HG03457 (cell line): ENCODE measurements around the gene DRC1.
"Not testable (repeated sequence)": the region's sequence is repeated elsewhere in the genome, so short reads cannot be mapped to it uniquely, and the experiment has no call there.

Source experiments
- ATAC-seq: cut with Tn5 transposase; IDR thresholded peaks from one replicate; pipeline ENCODE4 v1.9.1; 2021; ENCODE audit warnings: moderate number of reproducible peaks; ENCODE audit not compliant: unreplicated experiment

DRC1 gene

DNA sequence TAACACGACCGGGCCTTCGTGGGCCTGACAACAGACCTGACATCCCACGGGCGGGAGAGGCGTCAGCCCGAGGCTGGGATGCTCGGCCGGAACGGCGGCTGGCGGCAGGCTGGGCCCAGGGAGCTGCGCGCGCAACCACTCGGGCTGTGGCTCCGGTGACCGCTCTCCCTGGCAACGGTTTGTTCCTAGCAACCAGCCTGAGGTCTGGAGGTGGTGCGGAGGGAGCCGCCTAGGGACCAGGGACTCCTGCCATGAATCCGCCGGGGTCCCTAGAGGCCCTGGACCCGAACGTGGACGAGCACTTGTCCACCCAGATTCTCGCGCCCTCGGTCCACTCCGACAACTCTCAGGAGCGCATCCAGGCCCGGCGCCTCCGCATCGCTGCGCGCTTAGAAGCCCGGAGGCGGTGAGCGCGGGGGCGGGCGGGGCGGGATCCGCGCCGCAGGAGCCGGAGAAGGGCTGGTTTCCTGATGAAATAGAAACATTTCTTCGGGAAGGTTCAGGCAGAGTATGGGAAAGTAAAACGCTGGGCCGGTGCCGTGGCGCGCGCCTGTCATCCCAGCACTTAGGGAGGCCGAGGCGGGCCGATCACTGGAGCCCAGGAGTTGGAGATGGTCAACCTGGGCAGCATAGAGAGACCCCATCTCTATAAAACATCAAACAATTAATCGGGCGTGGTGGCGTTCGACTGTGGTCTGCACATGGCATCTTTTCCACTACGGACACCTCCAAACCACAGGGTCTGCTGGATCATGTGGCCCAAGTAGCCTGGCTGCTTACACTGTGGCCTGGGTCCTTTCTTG lies at the start of gene DRC1:
TSS of gene DRC1 (plus strand) at position 182 of the 803 bp plus-strand sequence. CDS start at position 252, 70 bp downstream.
- ATAC-seq = no peak

DNA sequence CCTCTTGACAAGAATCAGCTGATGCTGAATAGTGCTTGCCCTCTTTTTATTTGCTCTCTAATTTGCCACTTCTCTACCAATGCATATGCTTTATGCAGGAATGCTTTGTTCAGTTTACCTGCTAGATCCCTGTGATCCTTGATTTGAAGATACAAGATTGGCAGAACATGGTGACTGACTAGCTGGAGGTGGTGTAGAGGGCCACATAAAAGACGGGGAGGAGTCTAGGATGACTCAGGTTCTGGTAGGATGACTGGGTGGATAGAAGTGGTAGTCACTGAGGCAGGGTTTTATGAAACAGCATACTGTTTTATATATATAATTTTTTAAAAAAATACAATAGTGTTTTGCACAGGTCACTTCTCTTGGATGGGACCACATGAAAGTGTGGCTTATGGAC lies 48.8 kb upstream of the DRC1 start:
- no peak for ATAC-seq

DNA sequence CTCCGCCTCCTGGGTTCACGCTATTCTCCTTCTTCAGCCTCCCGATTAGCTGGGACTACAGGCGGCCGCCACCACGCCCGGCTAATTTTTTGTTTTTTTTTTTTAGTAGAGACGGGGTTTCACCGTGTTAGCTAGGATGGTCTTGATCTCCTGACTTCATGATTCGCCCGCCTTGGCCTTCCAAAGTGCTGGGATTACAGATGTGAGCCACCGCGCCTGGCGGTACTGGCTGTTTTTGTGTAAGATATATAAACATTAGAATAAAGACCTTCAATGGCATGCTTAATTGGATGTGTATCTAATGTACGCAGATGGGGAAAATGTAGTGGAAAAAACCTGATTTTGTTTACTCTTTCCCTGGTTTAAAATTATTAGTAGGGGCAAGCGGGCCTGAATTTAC lies 47.3 kb upstream of the DRC1 start:
- ATAC-seq = not testable (repeated sequence)

DNA sequence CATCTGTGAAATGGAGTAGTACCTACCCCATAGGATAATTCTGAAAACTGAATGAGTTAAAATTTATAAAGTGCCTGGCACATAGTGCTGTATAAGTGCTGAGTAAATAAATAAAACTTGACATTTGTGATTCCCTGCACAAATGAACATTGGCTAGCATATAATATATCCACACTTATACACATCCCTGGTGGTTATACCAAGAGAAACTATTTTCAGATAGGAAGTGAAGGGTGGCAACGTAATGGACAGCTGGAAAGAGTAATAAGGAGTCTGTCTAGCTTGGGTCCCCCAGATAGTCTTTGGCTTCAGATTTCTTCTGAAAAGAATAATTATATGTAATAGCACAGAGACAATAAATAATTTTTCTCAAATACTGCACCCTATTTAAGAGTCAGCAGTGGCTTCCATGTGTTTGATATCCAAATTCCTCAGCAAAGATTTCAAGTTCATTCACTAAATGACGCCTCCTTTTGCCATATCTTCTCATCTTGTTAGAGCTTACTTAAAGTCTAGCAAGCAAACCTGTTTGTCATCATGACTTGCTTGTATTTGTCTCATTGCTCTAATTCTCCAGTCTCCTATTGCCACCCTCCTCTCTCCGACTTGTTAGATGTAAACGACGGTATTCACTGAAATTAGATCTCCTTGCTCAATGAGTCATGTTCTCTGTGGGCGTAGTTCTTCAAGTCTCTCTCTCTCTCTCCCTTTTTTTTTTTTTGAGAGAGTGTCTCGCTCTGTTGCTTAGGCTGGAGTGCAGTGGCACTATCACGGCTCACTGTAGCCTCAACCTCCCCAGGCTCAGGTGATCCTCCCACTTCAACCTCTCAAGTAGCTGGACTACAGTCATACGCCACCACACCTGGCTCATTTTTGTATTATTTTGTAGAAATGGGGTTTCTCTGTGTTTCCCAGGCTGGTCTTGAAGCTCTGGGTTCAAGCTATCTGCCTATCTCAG lies 46.4 kb upstream of the DRC1 start:
- ATAC-seq = no peak

DNA sequence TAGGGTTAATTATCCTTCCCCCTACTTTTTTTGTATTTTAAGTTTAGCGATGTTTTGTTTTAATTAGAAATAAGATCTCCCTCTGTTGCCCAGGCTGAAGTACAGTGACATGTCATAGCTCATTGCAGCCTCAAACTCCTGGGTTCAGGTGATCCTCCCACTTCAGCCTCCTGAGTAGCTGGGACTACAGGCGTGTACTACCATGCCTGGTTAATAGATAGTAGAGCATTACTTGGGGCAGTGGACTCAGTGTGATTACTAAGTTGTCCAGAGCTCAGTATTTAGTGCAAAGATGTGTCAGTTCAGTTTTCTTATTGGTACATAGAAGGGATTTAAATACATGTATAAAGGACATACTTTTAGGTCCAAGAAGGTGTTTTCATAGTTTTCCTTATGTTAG lies 45.6 kb upstream of the DRC1 start:
- no peak for ATAC-seq

DNA sequence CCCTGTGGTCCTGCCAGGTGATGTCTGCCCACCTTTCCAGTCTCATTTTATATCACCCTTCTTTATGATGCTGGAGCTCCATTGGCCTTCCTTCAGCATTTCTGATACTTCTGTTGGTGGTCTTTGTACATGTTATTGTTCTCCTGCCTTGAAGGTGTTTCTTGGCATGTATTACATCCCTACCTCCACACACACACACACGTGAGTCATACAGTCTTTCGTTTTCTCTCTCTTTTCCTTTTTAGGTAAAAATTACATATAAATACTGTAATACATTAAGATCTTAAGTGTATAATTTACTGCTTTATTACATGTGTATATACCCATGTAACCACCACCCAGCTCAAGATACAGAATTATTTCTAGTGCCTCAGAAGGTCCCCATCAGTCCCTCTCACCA lies 44.9 kb upstream of the DRC1 start:
- no peak for ATAC-seq

DNA sequence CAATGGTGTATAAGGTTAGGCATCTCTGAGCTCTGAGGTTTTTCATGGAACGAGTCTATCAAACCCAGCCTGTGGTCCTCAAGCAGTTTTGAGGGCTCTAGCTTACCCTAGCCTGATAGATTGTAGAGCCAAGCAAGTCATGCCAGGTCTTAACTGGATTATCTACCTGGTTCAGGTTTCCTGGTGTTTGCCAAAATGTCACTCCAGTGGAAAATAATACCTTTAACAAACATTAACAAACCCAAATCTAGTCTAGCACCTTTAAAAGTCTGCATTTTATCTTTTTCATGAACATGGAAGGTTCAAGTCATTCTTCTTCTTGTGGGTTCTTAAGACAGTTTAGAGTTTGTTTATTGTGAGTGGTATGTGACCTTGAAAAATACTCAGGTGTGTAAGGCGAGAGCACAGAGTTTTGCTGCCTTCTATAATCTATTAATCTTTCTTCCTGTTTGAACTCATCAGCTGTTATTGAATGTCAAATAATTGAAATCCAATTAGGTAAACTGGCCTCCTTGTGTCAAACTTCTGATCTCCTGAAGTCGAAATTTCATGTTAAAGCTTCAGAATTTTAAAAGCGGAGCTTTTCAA lies 41.7 kb upstream of the DRC1 start:
- ATAC-seq = no peak

DNA sequence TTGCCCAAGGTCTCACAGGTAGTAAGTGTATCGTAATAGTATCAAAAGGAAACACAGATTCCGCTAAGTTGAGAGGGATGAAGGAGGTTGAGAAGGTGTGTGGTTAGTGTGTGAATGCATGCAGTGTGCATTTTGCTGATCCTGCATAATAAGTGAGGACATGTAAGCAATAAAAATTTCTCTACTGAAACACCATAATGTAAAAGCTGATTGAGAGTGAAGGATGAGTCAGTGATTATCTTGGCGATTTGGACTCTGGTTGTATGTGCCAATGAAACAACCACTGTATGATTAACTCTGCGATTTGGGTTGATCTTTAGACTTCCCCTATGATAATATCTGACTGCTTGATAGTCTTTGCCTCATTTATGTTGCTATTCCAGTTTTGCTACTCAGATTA lies 38.4 kb upstream of the DRC1 start:
- ATAC-seq = no peak

DNA sequence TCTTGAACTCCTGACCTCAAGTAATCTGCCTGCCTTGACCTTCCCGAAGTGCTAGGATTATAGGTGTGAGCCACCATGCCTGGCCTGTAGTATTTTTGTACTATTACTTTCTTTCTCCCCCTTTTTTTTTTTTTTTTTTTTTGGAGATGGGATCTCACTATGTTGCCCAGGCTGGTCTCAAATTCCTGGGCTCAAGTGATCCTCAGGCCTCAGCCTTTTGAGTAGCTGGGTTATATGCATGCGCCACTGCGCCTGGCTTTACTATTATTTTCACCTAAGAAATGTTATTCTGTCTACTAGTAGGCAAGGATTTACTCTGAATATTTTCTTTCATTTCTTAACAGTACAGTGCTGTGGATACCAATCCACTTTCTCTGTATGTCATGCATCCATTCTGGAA lies 37.8 kb upstream of the DRC1 start:
- ATAC-seq = no peak

DNA sequence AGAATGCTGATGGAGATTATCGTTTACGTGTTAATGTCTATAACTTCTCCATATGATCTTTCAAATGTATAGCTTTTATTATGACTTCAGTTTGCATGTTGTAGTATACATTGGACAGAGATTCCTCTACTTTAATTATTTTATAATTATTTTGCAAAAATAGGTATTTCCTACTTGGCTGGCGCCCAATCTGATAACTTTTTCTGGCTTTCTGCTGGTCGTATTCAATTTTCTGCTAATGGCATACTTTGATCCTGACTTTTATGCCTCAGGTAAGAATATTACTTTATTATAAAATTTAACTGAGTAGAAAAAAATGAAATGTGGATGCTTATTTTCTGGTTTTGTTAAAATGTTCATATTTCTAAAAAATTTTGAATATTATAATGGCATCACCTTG lies 37.1 kb upstream of the DRC1 start:
- no peak for ATAC-seq

DNA sequence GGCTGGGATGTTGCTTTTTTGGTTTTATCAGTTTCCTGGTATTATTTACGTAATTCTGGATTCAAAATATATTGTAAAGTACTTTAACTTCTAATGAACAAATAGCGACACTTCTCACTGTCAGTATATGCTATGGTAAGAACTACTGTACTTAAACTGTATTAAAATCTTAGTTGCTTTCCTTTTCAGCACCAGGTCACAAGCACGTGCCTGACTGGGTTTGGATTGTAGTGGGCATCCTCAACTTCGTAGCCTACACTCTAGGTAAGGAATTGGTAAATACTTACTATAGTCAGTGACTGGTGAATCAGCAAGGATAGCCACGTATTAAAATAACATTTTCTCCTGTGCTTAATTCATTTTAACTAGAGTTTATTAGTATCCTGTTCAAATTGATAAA lies 34.8 kb upstream of the DRC1 start:
- no peak for ATAC-seq

DNA sequence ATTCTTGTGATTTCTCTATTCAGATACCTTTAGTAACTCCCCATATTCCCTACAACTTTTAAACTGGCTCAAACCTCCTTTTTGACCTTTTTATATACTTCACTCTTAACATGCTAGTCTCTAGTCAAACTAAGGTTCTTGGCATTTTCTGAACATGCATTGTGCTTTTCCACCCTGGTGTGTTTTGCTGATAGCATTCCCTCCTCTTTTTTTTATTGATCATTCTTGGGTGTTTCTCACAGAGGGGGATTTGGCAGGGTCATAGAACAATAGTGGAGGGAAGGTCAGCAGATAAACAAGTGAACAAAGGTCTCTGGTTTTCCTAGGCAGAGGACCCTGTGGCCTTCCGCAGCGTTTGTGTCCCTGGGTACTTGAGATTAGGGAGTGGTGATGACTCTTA lies 32.1 kb upstream of the DRC1 start:
- not testable (repeated sequence) for ATAC-seq

DNA sequence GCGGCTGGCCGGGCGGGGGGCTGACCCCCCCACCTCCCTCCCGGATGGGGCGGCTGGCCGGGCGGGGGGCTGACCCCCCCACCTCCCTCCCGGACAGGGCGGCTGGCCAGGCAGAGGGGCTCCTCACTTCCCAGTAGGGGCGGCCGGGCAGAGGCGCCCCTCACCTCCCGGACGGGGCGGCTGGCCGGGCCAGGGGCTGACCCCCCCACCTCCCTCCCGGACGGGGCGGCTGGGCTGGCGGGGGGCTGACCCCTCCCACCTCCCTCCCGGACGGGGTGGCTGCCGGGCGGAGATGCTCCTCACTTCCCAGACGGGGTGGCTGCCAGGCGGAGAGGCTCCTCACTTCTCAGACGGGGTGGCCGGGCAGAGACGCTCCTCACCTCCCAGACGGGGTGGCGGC lies 30.8 kb upstream of the DRC1 start:
- ATAC-seq = not testable (repeated sequence)

DNA sequence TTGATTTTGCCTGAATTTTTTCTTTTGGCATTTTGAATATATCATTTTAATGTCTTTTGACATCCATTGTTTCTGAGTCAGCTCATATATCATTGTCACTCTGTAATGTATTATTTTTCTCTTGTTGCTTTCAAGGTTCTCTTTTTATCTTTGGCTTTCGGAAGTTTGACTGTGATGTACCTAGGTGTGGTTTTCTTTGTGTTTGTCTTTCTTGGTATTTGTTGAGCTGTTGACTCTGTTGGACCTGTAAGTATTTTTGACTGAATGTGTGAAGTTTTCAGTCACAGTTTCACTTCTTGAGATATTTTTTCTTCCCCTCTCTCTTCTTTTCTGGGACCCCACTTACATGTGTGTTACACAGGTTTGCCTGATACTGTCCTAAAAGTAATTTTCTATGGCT lies 24.9 kb upstream of the DRC1 start:
- no peak for ATAC-seq

DNA sequence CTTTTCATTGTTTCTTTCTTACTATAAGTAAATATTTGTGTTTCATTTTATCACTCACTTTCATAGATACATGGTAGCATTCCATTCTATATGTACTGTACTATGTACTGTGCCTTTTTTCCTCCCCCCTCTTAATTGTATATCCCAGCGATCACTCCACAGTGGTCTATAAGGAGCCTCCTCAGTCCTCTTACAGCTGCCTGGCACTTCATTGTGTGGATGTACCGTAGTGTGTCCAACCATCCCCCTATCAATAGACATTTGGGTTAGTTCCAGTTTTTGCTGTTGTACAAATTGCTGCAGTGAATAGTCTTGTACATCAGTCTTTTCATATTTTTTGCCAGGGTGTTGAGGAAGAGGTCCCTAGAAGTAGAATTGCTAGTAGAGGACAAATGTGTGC lies 21.4 kb upstream of the DRC1 start:
- ATAC-seq = no peak

DNA sequence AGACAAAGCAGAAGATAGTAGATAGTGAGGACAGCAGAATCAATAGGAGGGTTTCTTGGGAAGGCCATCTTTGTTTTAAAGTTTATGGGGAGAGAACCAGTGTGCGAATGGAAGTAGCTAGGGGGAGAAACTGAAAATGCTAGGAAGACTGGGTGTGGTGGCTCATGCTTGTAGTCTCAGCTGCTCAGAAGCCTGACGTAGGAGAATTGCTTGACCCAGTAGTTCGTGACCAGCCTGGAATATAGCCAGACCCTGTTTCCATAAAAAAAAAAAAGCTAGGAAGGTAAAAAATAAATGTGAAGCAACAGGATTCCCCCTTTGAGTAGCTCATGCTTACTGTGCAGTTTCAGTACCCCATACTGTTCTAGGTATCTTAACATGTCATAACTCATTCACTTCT lies 19.2 kb upstream of the DRC1 start:
- ATAC-seq = no peak

DNA sequence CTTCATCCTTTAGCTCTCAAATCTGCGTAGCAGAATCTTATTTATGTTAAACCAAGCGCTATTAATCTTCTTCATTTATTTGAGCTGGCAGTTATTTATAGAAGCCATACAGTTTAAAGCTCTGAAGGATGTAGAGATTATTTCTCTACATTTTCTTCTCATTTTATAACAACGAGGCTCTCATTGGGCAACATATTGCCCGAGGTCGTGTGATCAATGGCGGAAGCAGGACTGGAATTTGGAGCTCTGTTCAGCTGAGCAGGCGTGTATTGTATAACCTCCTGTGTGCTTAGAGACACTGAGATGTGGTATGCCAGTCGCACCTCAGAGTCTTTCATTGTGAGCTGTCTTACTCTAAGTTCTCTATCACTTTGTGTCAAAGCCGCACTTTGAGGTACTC lies 17.5 kb upstream of the DRC1 start:
- no peak for ATAC-seq

DNA sequence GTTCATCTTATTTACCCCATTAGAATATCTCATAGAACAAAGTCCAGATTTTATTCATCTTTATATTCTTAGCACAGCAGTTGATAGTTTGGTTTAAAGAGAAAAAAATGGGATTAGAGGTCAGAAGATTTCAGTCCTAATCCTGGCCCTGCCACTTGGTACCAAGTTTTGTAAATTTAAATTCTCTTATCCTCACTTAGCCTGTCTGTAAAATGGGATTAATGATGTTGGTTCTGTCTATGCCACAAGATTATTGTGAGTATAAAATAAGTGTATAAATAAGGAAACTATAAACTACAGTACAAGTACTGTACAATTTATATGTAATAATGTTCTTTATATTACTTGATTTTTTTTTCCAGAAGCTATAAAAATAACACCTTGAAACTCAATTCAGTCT lies 17.1 kb upstream of the DRC1 start:
- ATAC-seq = no peak

DNA sequence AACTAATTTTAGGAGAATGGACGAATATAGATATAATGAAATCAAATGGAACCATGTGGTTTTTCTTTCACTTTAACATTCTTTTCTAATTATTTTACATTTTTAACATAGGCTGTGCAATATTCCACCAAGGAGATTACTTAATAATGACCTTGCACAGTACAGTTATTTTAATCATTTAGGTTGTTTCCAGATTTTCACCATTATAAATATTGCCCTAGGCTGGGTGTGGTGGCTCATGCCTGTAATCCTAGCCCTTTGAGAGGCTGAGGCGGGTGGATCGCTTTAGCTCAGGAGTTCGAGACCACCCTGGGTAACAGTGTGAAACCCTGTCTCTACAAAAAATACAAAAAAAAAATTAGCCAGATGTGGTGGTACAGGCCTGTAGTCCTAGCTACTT lies 14.5 kb upstream of the DRC1 start:
- no peak for ATAC-seq

DNA sequence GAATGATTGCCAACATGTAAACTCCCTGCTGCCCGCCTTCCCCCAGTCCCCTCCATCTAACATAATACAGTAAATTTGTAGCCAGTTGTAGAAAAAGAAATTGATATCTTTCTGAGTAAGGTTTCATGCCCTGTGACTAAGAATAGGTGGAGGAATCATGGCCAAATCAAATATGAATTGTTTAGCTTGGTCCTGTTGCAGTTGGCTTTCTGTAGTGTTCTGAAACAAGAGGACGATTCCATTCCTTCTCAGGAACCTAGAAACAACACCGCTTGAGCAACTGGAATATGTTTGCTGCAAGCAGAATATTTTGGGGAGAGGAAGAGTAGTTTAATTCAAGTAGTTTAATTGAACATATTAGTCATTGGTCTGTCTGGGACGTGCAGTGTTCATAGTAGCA lies 7.0 kb upstream of the DRC1 start:
- ATAC-seq = no peak

DNA sequence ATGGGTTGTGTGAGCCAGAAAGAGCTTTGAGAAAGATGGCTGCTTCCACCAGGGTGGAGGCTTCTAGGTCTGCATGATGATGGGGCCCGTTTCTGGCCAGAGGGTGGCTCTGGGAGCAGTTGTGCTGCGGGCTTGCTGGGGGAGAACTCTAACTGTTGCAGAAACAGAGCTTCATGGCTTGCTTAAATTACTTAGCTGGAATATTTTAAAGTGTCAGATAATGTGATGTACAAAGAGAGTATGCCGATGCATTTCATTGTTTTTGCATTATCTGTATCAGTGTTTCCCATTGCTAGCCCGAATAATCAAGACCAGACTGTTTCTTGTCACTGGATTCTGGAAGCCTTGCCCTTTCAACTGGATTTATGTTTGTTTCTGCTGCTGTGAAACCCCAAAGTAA lies 6.3 kb upstream of the DRC1 start:
- ATAC-seq = no peak
